ENCODE data around the gene ATG2A.
A peak's percentile ranks its signal among the peaks of the same experiment; 100 is the strongest.

ATG2A gene

DNA sequence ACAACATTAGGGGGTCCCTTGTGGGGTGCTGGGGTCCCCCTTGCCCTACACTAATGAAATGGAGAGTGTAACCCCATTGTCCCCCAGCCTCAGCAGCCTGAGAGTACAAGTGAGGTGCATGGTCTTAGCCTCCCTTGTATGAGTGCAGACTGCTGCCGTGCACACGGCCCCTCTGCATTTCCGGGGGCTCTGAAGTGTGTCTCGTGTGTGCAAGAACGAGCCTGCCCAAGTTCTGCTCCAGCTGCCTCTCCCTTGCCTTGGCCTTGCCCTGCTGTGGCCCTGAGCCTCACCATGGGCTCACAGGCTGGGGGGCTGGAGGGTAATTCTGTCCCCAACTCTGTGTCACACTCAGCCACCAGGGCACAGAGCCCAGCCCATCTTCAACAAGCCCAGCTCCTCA lies 33.4 kb downstream of the ATG2A start:
- DNase-seq, result no peak

DNA sequence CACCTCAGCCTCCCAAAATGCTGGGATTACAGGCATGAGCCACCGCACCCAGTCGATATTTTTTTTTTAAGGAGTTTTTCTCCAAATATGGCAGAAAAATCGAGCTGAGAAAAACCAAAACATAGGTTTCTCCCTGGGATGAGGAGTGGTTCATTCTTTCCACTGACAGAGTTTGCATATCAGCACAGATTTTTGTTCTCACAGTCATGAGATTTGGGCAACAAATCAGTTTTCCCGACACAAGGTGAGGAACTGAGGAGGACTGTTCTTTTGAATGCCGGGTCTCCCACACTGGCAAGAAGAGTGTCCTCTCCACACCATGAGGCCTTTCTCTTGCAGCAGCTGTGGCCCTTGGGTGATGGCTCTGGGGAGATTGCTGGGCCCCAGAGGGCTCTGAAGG lies 34.8 kb downstream of the ATG2A start:
- DNase-seq, result no peak

DNA sequence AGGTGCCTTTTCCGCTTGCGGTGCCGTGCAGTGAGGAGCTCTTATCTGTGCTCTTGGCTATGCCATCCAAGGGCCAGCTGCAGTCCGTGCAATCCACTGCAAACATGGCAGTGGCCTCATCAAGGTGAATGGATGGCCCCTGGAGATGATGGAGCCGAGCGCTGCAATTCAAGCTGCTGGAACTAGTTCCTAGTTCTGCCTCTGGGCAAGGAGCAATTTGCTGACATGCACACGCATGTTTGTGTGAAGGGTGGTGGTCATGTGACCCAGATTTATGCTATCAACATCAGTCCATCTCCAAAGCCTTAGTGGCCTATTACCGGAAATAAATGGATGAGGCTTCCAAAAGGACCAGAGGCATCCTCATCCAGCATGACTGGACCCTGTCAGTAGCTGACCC lies 35.5 kb downstream of the ATG2A start:
- no peak for DNase-seq

DNA sequence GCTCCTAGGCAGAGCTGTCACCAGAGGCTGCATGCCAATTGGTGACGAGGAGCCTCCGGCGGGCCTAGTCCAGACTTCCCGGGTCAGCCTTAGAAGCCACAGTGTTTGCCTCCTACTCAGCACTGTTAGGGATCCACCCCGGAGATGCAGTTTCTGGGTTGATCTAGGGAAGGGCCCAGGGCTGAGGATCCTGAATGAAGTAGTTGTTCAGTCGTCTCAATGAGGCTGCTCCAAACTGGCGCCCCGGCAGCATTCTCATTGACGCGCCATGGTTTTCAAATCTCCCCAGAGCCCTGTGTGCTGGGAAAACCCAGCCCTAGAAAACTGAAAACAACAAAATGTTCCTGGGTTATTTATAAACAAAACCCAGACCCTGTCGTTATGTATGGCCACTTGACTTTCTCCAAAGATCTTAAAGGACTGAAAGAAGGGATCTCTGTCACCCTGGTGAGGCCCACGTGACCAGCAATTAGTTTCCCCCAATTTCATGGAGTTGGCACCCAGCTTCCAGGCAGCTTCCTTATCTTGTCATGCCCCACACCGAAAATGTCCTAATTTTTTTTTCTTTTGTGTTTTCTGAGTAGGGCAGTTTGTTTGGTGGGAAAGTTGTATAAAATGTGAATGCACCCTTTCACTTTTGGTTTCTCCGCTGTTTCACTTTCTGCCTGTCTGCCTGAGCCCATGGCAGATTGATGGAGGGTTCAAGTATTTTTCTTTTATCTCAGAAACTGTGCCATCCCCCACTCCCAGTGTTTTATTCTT lies 36.6 kb downstream of the ATG2A start:
- peak; percentile 69 for DNase-seq

DNA sequence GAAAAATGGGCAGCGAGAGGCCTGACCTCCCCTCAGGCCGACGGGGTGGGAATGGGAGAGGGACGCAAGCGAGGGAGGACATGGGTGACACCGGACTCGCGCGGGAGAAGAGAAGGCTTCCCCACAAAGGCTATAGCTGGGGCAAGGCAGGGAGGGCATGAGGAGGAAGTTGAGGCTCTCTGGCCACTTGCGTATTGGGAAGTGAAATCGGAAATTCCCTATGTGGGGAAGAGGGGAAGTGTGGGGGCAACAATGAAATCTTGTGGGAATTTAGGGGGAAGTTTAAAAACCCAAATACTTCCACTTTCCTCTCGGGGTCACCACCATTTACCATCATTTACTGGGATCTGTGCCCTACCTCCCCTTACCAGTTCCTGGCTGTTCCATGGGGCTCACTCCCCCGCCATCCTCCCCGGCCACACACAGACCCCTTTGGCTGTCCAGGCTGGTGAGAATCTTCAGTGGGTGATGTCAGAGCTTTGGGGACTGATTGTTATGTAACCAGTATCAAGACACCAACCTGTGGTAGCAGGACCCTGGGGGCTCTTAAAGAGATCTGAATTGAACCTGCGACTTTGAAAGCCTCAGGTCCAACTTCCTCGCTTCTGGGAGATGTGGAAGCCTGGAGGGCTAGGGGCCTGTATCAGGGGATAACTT lies 37.6 kb downstream of the ATG2A start:
- peak; percentile 41 for DNase-seq

DNA sequence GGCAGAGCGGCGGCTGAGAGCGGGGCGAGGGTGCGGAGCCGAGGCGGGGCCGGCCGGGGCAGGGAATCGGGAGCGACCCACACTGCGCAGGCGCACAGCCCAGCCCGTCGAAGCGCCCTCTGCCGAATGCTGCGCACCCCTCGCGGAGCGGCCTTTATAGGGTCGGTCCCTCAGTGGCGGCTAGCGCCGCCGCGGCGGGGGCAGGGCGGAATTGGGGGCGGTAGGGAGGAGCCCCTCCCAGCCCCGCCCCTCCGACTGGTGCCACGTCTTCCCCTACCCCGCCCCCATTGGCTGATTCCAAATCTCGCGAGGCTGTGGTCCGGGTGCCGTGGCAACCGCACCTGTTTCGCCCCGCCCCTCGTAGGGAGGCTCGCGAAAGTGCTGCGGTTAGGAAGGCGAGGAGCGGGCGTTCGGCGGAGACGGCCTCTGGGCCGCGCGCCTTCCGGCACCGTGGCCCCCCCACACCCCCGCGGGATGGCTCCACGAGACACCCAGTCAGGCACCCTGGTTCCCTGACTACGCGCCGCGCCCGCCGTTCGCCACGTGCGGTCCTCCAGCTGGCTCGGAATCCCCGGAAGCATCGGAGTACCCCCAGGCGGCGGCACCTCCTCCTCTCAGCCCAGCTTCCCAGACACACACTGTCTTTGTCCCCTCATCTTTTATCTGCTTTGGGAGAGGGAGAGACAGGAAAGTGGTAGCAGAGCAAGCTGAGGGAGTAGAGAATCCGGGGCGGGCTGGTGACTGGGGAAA lies 38.3 kb downstream of the ATG2A start, which contains the start of gene EHD1:
TSS of gene EHD1 (minus strand) at position 128 of the 750 bp plus-strand sequence. CDS start 157 bp downstream, outside the sequence.
- peak; percentile 100 for DNase-seq

DNA sequence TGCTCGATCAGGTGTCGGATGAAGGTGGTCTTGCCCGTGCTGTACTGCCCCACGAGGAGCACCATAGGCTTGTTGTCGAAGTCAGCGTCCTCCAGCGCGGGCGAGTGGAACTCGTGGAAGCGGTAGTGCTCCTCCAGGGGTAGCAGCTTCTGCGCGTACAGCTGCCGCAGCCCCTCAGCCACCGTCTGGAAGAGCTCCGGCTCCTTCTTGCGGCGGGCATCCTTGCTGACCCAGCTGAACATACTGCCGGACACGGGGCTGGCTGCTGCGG lies 38.9 kb downstream of the ATG2A start:
- no peak for DNase-seq

DNA sequence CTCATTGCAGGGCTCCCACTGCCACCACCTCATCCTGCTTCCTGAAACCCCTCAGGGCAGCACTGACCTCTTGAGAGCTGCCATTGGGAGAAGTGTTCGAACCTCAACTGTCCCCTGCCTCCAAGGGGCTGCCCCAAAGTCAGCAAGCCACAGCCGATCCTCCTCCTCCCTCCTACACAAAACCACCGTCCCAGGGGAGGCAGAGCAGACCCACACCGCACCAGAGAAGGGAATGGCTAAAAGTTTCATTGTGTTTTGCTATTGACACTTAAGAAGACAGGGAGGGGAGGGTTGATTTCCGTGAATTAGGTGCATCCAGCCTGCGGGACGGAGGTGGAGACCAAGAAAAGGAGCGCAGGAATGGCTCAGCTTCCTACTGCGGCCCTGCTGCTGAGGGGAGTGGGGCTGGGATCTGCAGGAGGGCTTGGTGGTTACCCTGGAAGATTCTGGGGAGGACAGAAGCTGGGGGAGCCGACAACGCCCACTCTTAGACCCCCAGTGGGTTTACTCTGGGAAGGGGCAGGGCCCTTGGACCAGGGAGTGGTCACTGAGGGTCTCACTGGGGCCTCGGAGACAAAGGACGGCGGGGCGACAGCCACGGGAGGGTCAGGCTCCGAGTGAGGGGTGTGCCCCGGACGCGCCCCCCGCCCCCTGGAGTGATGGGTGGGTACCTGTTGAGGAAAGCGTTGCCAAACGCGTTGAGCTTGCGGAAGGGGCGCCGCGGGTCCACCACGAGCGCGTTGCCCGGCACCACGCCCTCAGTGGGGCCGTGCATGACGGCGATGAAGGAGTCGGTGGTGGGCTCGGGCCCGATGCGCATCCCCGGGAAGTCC lies 39.4 kb downstream of the ATG2A start:
- DNase-seq, result no peak

DNA sequence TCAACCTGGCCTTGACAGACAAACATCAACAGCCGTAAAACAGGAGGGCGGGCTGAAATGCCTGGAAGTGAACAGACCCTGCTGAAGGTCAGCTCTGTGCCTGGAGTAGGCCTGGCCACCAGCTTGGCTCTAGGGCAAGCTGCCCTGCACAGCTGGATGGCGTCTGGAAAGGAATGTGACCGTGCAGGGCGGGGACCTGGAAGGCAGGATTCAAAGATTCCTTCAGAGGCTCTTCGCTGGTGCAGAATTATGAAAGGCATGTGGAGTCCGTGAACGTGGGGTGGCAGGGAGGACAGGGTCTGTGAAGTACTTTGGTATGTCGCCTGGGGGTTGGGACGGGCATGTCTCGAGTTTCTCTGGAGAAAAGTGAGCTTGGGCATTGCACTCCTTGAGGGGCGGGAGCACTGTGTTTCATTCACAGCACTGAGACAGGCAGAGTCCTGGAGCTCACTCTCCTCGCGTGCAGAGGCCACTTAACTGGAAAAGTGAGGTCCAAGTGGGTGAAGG lies 40.1 kb downstream of the ATG2A start:
- DNase-seq, result no peak

DNA sequence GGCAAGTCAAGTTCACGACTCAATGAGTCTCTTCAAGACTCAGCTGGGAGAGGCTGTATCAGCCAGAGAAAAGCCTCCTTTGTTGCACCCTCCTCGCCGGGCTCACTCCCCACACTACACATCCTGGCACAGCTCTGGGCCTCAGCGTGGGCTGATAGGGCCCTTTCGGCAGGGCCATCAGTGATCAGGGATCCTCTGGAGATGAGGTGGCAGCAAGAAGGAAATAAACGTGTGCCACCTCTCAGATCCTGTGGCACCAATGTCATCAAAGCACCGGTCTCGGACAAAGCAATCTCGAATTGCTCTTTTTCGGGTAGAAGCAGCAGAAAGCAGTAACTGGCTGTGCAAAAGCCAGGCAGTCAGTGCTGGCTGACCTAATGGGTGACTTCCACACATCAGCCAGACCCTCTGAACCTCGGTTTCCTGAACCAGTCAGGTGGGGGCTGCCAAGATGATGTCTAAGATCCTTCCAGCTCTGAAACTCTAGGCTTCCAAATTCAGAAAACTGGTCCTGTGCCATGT lies 40.7 kb downstream of the ATG2A start:
- DNase-seq, result no peak

DNA sequence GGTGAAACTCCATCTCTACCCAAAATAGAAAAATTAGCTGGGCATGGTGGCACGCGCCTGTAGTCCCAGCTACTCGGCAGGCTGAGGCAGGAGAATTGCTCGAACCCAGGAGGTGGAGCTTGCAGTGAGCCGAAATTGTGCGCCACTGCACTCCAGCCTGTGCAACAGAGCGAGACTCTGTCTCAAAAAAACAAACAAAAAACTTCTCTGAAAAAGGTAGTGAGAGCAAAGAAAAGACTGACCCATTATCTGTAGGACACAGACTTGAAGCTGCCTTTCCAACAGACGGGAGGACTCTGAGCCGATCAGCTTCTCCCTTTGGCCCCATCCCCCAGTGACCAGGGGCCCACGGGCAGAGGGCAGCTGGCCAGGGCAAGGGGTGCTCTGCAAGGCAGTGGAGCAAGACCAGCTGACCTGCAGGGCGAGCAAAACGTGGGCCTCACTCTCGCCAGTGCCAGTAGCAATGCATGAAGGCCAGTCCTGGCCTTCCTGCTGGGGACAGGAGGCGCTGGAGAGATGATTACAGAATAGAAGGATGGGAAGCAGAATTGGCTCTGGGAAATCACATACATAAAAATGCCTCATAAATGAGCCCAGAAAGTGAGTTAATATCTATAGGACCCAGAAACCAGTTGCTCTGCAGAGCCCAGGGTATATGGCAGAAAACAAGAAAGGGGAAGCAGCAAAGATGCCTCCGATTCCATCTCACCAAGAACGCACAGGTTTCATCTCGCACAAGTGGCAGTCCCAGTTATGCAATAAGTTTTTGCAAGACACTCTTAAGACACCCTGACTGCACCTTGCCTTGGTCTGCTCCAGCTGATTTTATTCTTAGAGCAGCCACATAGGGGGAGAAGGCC lies 41.4 kb downstream of the ATG2A start:
- DNase-seq, result no peak

DNA sequence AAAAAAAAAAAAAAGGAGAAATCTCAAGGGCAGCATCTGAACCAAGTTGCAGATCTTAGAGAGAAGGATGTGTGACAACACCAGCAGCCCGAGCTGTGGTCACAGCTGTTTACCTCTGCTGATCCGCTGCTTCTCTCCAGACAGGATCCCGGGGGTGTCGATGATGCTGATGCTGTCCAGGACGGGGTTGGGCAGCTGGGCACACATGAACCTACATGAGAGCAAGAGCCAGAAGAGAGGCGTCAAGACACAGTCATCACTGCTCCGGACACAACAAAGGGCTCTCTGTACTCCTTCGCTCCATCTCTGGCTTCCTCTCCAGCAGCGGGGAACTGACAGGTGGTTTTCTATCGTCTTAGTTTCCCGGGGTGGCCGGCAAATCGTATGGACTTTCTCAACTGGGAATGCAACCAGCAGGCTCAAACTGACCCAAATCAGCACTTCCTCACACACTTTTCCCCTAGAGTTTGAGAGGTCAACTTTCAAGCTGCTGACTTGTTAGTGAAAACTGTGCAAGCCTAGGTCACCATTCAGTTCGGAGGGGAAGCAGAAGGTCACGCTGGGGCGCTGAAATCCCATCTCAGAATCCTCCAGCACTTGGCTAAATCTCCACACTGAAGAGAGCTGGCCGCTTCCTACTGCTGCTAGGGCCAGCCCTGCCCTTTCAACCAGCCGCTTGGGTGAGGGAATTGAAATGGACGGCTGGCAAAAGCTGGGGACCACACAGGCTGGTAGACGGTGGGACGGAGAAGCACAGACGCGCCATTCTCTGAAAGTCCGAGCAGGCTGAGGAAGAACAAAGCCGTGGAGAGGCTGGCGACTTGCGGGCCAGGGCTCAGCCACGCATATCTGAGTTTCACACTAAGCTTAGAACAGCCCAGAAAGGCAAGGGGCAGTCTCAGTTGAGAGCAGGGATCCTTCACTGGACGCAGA lies 42.4 kb downstream of the ATG2A start:
- peak; percentile 65 for DNase-seq

DNA sequence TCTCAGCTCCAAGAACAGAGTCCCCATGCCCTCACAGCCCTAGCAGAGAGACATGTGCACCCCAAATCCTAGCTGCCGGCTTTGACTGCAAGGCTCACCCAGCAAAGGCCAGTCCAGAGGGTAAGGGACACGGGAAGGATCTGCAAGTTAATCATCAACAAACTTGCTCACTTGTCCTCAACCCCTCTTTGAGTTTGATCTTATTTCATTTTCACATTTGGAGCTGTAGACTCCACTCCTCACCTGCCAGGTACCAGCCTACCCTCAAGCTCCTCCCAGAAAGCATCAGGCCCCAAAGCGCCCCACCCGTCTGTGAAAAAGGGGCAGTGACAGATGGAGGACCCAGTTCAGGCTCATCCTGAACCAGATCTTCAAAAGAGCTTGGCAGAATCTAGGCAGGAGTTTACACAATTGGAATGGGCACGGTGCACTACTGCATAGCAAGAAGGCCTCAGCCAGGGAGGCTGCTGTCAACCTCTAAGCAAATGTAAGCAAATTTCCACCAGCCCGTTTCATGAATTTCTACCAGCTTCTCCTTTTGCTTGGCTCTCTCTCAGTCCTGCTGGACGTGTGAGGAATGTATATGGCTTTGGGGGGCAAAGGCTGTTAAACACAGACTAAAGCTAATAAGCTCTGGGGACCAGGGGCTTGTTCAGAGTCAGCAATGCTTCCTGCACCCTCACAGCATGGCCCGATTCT lies 44.1 kb downstream of the ATG2A start:
- no peak for DNase-seq

DNA sequence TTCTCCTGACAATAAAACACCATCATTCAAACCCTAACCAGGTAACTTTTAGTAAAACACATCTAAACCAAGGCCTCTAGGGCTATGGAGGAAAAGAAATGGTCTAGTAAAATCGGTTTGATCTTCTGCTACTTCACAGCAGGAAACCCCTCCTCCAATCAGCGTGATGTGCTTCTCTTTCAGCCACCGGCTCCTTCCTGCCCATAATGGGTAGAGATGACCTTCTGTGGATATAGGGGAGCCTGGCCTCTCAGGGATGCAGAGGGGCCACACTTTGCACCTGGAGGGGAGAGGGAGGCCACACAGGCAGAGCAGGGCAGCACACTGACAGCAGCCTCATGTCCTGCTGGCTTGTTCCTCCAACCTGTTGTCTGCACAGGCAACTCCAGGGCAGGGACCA lies 45.5 kb downstream of the ATG2A start:
- no peak for DNase-seq

DNA sequence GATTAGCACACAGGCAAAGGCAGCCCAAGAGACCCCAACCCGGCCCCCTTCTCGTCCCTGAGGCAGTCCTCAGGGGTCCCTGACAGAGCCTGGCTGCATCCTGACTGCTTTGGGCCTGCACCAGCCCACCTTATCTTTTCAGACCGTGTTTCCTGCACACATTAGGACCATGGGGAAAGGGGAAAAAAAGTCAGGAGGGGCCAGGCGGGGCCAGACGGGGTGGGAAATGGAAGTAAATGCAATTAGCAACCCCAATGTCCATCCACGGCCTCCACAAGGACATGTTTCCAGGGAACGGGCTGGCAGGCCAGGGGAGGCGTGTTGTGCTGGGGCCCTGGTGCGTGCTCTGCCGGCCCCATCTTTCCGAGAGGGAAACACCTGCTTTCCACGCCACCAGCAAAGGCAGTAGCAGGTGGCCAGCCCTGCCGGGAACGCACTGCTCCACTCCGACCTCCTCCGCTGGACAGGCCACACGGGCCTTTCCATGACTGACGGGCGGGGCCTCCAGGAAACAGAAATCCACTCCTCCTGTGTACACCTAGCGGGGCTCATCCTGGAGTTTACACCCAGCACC lies 46.0 kb downstream of the ATG2A start:
- no peak for DNase-seq

DNA sequence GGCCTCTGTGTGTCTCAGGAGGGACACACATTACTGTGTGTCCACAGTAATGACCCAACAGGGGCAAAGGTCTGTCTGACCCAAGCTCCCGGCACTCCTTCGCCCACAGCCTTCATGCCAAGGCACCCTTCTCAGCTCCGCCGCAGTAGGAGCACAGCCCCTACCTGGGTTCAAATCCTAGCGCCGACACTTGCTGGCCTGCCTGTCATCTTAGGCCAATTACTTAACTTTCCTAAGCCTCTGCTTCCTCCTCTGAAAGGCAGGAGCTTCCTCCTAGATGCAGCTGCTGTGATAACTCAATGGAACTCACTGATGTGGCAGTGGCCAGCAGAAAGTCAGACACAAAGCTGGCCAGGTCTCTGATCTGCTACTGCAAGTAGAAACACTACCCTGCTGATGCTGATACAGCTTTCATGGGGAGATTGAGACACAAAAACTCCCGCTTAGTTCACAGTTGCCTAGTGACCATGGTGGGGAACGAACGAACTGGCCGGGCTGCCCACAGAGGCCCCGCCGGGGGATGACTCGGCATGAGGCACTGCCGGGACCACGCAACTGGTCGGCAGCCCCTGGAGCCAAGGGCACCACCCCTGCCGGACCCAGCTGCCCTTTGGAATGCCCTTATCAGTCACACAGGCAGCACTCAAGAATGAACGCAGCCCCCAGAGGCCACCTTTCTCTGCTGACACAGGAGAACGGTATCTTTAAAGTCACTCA lies 46.7 kb downstream of the ATG2A start:
- no peak for DNase-seq

DNA sequence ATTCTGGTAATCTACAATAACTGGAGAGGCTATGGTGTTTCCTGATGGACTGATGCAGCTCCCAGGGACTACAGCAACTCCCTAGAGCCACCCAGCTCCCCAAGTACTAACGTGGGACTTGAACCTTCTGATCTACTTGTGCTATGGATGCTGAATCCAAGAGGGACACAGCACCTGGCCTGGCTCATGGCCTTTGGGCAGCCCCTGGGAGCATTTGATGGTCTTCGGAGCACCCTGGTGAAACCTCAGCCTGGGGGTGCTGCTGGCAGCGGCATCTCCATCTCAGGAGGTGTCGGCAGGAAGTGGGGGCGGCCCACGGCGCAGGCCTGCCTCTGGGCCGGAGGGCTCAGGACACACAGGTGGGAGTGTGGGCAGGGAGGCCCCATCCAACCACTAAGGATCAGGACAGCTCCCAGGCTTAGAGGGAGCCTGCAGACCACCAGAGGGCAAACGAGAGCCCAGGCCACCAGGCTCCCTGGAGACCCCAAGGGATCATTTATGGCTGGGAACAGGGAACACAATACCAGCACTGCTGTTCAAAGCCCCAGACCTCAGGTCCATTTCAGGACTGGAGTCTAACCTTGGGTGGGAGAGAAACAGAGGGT lies 47.3 kb downstream of the ATG2A start:
- DNase-seq, result no peak

DNA sequence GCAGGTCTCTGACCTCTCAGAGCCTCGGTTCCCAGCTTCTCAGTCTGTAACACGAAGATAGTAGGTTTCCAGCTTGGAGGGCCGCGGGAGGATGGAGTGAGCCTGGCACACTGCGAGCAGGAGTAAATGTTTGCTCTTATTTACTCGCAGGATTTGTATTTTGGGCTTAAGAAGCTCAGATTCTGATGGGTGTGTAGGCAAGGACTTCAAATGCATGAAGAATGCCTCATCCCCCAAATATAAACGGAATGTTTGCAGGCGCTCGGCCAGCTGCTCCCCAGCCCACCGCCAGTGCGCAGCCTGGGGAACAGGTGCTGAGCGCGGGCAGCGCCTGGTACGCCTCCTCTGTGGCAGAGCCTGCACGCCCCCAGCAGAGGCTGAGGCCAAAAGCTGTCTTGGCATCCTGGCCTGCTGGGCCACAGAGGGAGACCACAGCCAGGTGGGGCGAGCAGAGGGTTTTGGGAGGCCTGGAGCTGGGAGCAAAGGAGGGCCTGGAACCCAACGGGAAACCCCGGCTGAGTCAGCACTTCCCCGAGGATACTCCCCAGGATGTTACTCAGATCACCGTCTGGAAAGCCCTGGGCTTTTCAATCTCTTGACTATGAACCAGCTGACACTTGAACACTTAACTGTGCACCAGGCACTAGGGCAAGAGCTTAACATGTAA lies 48.0 kb downstream of the ATG2A start:
- peak; percentile 52 for DNase-seq
